ENCODE measurements around the gene VAMP5.

DNA sequence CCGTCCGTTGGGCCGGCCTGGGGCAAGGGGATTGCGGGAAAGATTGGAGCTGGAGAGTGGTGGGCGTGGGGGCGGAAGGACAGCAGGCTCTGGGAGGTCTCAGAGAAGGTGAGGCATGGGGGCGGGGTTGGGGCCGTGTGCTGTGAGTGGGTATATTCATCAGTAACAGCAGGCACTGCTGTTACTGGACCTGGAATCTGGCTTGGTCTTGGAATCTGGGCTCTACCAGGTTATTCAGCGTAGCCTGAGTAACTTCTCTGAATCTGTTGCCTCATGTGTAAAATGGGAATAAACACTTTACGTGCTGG lies 11.7 kb downstream of the VAMP5 start:
- no peak for TF ChIP-seq CTCF (IDR thresholded peaks at IDR 0.05; ENCODE audit: borderline replicate concordance, extremely low read depth, low read length, poor library complexity, severe bottlenecking)
- no peak for TF ChIP-seq EZH2 (IDR thresholded peaks at IDR 0.05; ENCODE audit: borderline replicate concordance, low read depth, low read length, severe bottlenecking)
